ENCODE measurements around the gene MRM2. TPM values are rescaled to one million over a fixed set of nuclear protein-coding genes. Genes with fewer than 3 reads are reported as not detected.

The MRM2 gene
- total RNA-seq, 2 experiments from 2014 or later = 3.6 to 3.7 TPM

- Histone ChIP-seq H3K27ac (ENCODE audit: low read depth in 1 of 2, low read length in 2 of 2) (peak overlapping the region in 1 of 2 donors; percentile 67), H3K4me1 (ENCODE audit: insufficient read depth, low read length) (peaks cover 34% of the 10 kb centered on the region), H3K4me3 (ENCODE audit: low read length) (peak overlapping the region; percentile 78), H3K9me3 (ENCODE audit: control insufficient read depth in 1 of 2, insufficient read depth in 1 of 2, low read length in 2 of 2) (no peaks in the 10 kb centered on the region), H3K27me3 (ENCODE audit: control insufficient read depth in 1 of 2, insufficient read depth in 2 of 2, low read length in 2 of 2) (no peaks in the 10 kb centered on the region), H3K36me3 (ENCODE audit: insufficient read depth, low read length) (peaks cover 23% of the 10 kb centered on the region)
- Mint-ChIP-seq H3K9me3 (no peaks in the 10 kb centered on the region), H3K4me3 (peak overlapping the region; percentile 85), H3K36me3 (ENCODE audit: low read depth) (peaks cover 57% of the 10 kb centered on the region), H3K27ac (peak overlapping the region; percentile 52), H3K4me1 (ENCODE audit: low read depth) (peaks cover 36% of the 10 kb centered on the region), H3K27me3 (no peaks in the 10 kb centered on the region)
- ChIA-PET POLR2A (interaction anchor here (0.6 to 2.0 kb wide), 5 partner anchors 9 to 313 kb away, joined by 3 to 12 read pairs (median 3); partner anchors contain the start of genes MRM2 and NUDT1), CTCF (interaction anchor here (1.1 to 1.3 kb wide), 2 partner anchors 9 to 116 kb away, joined by 3 read pairs; partner anchors contain the start of genes MRM2 and NUDT1)
- no peak for TF ChIP-seq CTCF (IDR thresholded peaks at IDR 0.05)
- intact Hi-C loops (cut with DNase I, micrococcal nuclease) = loop anchor here in 1 of 2 experiments (2.0 to 5.0 kb wide), 3 partner anchors 81 to 1070 kb away; partner anchors contain the start of genes BRAT1, IQCE and SDK1
- peak; percentile 65 for ATAC-seq (ENCODE audit: poor library complexity)
- peak in 6 of 14 experiments; percentile 6 to 49 (median 22) for DNase-seq
These were observed 9.8 kb downstream of the MRM2 start for GRCh38 chr7:2231992-2232765.

- DNase-seq (no peak), ATAC-seq (ENCODE audit: poor library complexity) (no peak)
- intact Hi-C loops (cut with DNase I, micrococcal nuclease) = loop anchor here in 1 of 2 experiments (5.0 kb wide), 2 partner anchors 326 to 1071 kb away; partner anchors contain the start of genes BRAT1, IQCE and SDK1
- TF ChIP-seq CTCF (IDR thresholded peaks at IDR 0.05) = no peak
- peaks cover 34% of the 10 kb centered on the region for H3K4me1 ChIP-seq (ENCODE audit: insufficient read depth, low read length)
- POLR2A ChIA-PET = no interaction called here
- H3K9me3 ChIP-seq (ENCODE audit: control insufficient read depth in 1 of 2, insufficient read depth in 1 of 2, low read length in 2 of 2) = no peaks in the 10 kb centered on the region
- Mint-ChIP-seq H3K9me3 (no peaks in the 10 kb centered on the region), H3K4me1 (ENCODE audit: low read depth) (peaks cover 36% of the 10 kb centered on the region), H3K36me3 (ENCODE audit: low read depth) (peaks cover 61% of the 10 kb centered on the region), H3K27me3 (no peaks in the 10 kb centered on the region), H3K27ac (no peak overlapping the region), H3K4me3 (no peak overlapping the region)
- no peaks in the 10 kb centered on the region for H3K27me3 ChIP-seq (ENCODE audit: control insufficient read depth in 1 of 2, insufficient read depth in 2 of 2, low read length in 2 of 2)
- H3K36me3 ChIP-seq (ENCODE audit: insufficient read depth, low read length) = peaks cover 22% of the 10 kb centered on the region
- no peak overlapping the region for H3K27ac ChIP-seq (ENCODE audit: low read depth in 1 of 2, low read length in 2 of 2)
- H3K4me3 ChIP-seq (ENCODE audit: low read length) = no peak overlapping the region
- CTCF ChIA-PET = no interaction called here
These were observed 11.1 kb downstream of the MRM2 start for GRCh38 chr7:2230882-2231281.

GRCh38 chr7:2230226-2230625, 11.8 kb downstream of the MRM2 start:
- H3K4me1 Mint-ChIP-seq (ENCODE audit: low read depth) = peaks cover 36% of the 10 kb centered on the region
- no peaks in the 10 kb centered on the region for H3K27me3 ChIP-seq (ENCODE audit: control insufficient read depth in 1 of 2, insufficient read depth in 2 of 2, low read length in 2 of 2)
- ChIA-PET POLR2A (no interaction called here), CTCF (no interaction called here)
- H3K27ac ChIP-seq (ENCODE audit: low read depth in 1 of 2, low read length in 2 of 2) = no peak overlapping the region
- H3K4me1 ChIP-seq (ENCODE audit: insufficient read depth, low read length) = peaks cover 34% of the 10 kb centered on the region
- H3K4me3 Mint-ChIP-seq = peak overlapping the region; percentile 49
- intact Hi-C loops (cut with DNase I, micrococcal nuclease) = loop anchor here in 1 of 2 experiments (5.0 kb wide), 2 partner anchors 327 to 1072 kb away; partner anchors contain the start of genes BRAT1, IQCE and SDK1
- H3K36me3 Mint-ChIP-seq (ENCODE audit: low read depth) = peaks cover 63% of the 10 kb centered on the region
- no peak overlapping the region for H3K27ac Mint-ChIP-seq
- DNase-seq (no peak), ATAC-seq (ENCODE audit: poor library complexity) (no peak)
- no peak for TF ChIP-seq CTCF (IDR thresholded peaks at IDR 0.05)
- H3K27me3 Mint-ChIP-seq = no peaks in the 10 kb centered on the region
- no peaks in the 10 kb centered on the region for H3K9me3 ChIP-seq (ENCODE audit: control insufficient read depth in 1 of 2, insufficient read depth in 1 of 2, low read length in 2 of 2)
- no peaks in the 10 kb centered on the region for H3K9me3 Mint-ChIP-seq
- H3K4me3 ChIP-seq (ENCODE audit: low read length) = no peak overlapping the region
- peaks cover 24% of the 10 kb centered on the region for H3K36me3 ChIP-seq (ENCODE audit: insufficient read depth, low read length)

All from CD4-positive, alpha-beta T cell (primary cell).